ENCODE data around the gene AOPEP. TPM values are rescaled to one million over a fixed set of nuclear protein-coding genes. Genes with fewer than 3 reads are reported as not detected.

The AOPEP gene
- total and polyA plus RNA-seq, 2 of the 13 experiments (the other 11 are each of a cell fraction or from before 2014, with no cell fraction given) = 22.2 to 41.6 TPM

DNA sequence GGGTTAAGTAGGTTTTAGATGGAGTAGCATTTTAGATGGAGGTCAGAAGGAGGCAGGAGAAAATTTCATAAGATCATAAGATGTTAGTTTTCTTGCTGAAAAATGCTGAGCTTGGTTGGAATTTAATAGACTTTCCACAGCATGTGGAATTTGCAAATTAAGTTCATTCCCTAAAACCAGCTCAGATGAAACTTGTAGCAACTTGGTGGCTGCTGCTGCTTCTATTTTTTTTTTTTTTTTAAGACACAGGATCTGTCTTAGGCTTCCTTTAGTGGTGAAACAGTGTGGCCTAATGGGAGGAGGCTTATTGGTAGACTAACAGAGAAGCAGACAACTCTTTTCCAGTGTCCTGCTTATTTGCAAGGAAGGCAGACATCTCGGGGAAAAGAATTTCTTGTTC lies 154.5 kb downstream of the AOPEP start:
- ATAC-seq (no peak), FAIRE-seq (no peak), DNase-seq (ENCODE audit: low spot score) (no peak)
- Histone ChIP-seq H2AFZ (ENCODE audit: low read length) (no peak overlapping the region), H3K27me3 (ENCODE audit: control insufficient read depth in 1 of 2, insufficient read depth in 2 of 2, low read length in 2 of 2) (no peaks in the 10 kb centered on the region), H3K79me2 (ENCODE audit: insufficient read depth, low read length) (no peaks in the 10 kb centered on the region), H3K36me3 (replicated peaks in 1 of 2; ENCODE audit: control insufficient read depth in 1 of 2, insufficient read depth in 2 of 2, low read length in 2 of 2) (no peaks in the 10 kb centered on the region), H3K9me3 (ENCODE audit: low read length) (no peaks in the 10 kb centered on the region), H3K4me3 (replicated peaks in 1 of 3; ENCODE audit: insufficient read depth in 1 of 3, low read depth in 2 of 3, low read length in 3 of 3) (no peak overlapping the region), H3K9ac (ENCODE audit: insufficient read depth, low read depth, low read length) (no peak overlapping the region), H4K20me1 (ENCODE audit: insufficient read depth, low read length) (no peaks in the 10 kb centered on the region), H3K4me1 (ENCODE audit: insufficient read depth, low read length) (peaks cover 12% of the 10 kb centered on the region), H3K27ac (ENCODE audit: extremely low read length, insufficient read depth, low read length) (no peak overlapping the region), H3K4me2 (ENCODE audit: low read depth, low read length) (no peak overlapping the region)
- in situ Hi-C loops (cut with HindIII; ENCODE audit: extremely low pct_ligation_motif_present, low pct_unique_long_range_greater_than_20kb) = no loop called here
- TF ChIP-seq, protein P1, sequence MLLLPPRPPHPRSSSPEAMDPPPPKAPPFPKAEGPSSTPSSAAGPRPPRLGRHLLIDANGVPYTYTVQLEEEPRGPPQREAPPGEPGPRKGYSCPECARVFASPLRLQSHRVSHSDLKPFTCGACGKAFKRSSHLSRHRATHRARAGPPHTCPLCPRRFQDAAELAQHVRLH (CRISPR knock-in tag; IDR thresholded peaks at IDR 0.05; ENCODE audit: borderline replicate concordance, low read depth) = no peak
- no peak for TF ChIP-seq ZNF225 (CRISPR knock-in tag; IDR thresholded peaks at IDR 0.05)
- no peak for TF ChIP-seq ZNF83 (CRISPR knock-in tag; IDR thresholded peaks at IDR 0.05; ENCODE audit: borderline replicate concordance)
- no peak for TF ChIP-seq GMEB2 (CRISPR knock-in tag; IDR thresholded peaks at IDR 0.05; ENCODE audit: low read depth)
- no peak for TF ChIP-seq CSRNP2 (CRISPR knock-in tag; conservative IDR thresholded peaks at IDR 0.05; ENCODE audit: low read depth)
- no peak for TF ChIP-seq RFX5 (IDR thresholded peaks at IDR 0.05; ENCODE audit: low read depth, low read length)
- no peak for TF ChIP-seq YY1 (IDR thresholded peaks at IDR 0.05; ENCODE audit: insufficient read depth, insufficient replicate concordance, low read depth, low read length)
- TF ChIP-seq, protein P2, sequence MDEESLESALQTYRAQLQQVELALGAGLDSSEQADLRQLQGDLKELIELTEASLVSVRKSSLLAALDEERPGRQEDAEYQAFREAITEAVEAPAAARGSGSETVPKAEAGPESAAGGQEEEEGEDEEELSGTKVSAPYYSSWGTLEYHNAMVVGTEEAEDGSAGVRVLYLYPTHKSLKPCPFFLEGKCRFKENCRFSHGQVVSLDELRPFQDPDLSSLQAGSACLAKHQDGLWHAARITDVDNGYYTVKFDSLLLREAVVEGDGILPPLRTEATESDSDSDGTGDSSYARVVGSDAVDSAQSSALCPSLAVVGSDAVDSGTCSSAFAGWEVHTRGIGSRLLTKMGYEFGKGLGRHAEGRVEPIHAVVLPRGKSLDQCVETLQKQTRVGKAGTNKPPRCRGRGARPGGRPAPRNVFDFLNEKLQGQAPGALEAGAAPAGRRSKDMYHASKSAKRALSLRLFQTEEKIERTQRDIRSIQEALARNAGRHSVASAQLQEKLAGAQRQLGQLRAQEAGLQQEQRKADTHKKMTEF (CRISPR knock-in tag; IDR thresholded peaks at IDR 0.05) = no peak
- intact Hi-C loops (cut with micrococcal nuclease; ENCODE audit: unreplicated experiment) = loop anchor here (1.0 to 10.0 kb wide), 2 partner anchors 9 to 56 kb away; no protein-coding TSS in a partner anchor
- no TSS peak for BruUV-seq (replicated peaks)
- WGBS (ENCODE audit: low lambda C conversion rate) = 92% methylated on average over 1 of the region's 1 CpG
- CTCF ChIA-PET (ENCODE audit: low intra/inter-chr PET ratio, low total read pairs) = no interaction called here
- POLR2A ChIA-PET = no interaction called here
